ENCODE data around the gene PRKCQ. TPM values are rescaled to one million over a fixed set of nuclear protein-coding genes. Genes with fewer than 3 reads are reported as not detected.

The PRKCQ gene
- polyA plus RNA-seq, 1 donor (not counting 4 experiments of a cell fraction or from before 2014, with no cell fraction given): 7.5 TPM

DNA sequence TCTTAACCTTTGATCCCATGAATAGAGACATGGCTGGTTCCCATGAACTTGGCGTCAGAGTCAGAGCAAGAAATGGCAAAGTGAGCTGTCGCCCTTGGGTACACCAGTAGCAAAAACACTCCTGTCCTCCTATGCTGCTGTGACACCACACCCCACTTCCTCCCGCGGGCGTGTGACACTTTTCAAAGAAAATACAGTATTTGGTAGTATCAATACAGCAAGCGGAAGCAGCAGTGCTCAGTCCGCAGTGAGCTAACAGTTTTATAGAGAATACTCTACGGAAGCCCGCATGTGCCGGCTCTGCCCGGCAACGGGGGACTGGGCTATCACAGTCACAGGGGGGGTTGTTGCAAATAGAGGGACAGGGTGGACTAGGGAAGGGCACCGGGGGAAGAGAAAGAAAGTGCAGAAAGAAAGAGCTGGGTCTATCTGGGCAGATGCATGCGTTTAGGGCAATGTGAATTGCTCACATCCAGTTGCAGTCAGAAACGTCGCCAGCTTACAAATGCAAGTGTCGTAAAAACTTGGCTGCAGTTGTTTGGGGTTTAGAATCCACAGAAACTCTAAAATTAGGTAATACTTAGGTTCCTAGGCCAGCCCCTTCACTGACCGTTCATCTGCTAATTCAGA lies 49.8 kb downstream of the PRKCQ start:
- Histone ChIP-seq H2AFZ (ENCODE audit: control insufficient read depth, low read length) (no peak overlapping the region), H3K27me3 (ENCODE audit: control insufficient read depth, extremely low read depth, insufficient read depth, low read length) (no peaks in the 10 kb centered on the region), H3K27ac (ENCODE audit: control insufficient read depth, insufficient read depth, low read length) (no peak overlapping the region), H4K20me1 (ENCODE audit: control insufficient read depth, extremely low read depth, insufficient read depth, low read length) (no peaks in the 10 kb centered on the region), H3K4me2 (ENCODE audit: control insufficient read depth, extremely low read depth, insufficient read depth, low read depth, low read length) (no peak overlapping the region), H3K4me1 (ENCODE audit: control insufficient read depth, extremely low read depth, insufficient read depth, low read length) (peaks cover 7% of the 10 kb centered on the region), H3K9me1 (ENCODE audit: control insufficient read depth, extremely low read depth, insufficient read depth, low read length) (no peaks in the 10 kb centered on the region), H3K36me3 (ENCODE audit: control insufficient read depth in 2 of 2, extremely low read depth in 1 of 2, insufficient read depth in 2 of 2, low read length in 2 of 2) (no peaks in the 10 kb centered on the region), H3K79me2 (ENCODE audit: control insufficient read depth, insufficient read depth, low read length) (no peaks in the 10 kb centered on the region), H3K4me3 (ENCODE audit: control insufficient read depth in 2 of 3, extremely low read depth in 1 of 3, insufficient read depth in 2 of 3, low read depth in 1 of 3, low read length in 3 of 3) (no peak overlapping the region), H3K9ac (ENCODE audit: control insufficient read depth, extremely low read depth, insufficient read depth, low read length) (no peak overlapping the region), H3K9me3 (ENCODE audit: control insufficient read depth, low read depth, low read length) (no peaks in the 10 kb centered on the region)
- DNase-seq (ENCODE audit: low read depth, low spot score): no peak
- FAIRE-seq: no peak
- dilution Hi-C loops (cut with MboI; ENCODE audit: extremely low pct_ligation_motif_present, low sequenced_read_pairs): no loop called here
- TF ChIP-seq, protein P1, sequence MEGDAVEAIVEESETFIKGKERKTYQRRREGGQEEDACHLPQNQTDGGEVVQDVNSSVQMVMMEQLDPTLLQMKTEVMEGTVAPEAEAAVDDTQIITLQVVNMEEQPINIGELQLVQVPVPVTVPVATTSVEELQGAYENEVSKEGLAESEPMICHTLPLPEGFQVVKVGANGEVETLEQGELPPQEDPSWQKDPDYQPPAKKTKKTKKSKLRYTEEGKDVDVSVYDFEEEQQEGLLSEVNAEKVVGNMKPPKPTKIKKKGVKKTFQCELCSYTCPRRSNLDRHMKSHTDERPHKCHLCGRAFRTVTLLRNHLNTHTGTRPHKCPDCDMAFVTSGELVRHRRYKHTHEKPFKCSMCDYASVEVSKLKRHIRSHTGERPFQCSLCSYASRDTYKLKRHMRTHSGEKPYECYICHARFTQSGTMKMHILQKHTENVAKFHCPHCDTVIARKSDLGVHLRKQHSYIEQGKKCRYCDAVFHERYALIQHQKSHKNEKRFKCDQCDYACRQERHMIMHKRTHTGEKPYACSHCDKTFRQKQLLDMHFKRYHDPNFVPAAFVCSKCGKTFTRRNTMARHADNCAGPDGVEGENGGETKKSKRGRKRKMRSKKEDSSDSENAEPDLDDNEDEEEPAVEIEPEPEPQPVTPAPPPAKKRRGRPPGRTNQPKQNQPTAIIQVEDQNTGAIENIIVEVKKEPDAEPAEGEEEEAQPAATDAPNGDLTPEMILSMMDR (optimal IDR thresholded peaks at IDR 0.05 in 1 of 3, IDR thresholded peaks at IDR 0.05 in 1 of 3, conservative IDR thresholded peaks at IDR 0.05 in 1 of 3; ENCODE audit: extremely low read depth in 1 of 3, insufficient read depth in 2 of 3, low read length in 3 of 3): no peak
- no peak for TF ChIP-seq EZH2 (IDR thresholded peaks at IDR 0.05; ENCODE audit: low read length)

DNA sequence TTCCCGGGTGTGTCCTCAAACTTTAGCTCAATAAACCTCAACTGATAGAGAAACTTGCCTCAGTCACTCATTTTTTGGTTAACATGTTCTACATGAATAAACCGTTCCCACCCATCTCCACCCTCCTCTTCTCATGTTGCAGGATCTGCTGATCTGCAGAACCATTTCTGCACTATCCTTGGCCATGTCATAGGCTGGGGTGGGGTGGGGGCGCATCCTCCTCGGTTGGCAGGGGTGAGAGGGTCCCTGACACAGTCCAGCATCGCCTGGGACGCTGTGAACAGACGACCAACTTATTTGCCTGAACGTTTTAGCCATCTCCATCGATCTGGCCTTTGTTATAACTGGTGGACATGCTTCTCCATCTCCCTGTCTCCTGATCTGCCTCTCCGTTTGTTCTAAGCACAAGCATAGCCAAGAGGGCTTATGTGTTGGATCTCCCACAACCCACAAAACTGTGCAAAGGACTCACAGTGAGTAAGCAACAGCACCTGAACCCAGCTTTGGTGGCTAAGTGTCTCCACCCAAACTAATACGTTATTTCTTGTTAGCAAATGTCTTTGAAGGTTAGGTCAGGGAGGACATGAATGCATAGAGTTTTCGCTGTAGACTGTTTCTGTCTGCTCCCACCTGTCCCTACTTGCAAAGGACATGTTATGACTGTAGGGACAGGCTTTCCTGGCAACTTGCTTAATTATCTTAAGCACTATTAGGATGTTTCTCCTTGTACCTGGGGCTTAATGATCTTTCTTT lies 51.7 kb downstream of the PRKCQ start:
- Histone ChIP-seq H3K36me3 (ENCODE audit: control insufficient read depth in 2 of 2, extremely low read depth in 1 of 2, insufficient read depth in 2 of 2, low read length in 2 of 2) (no peaks in the 10 kb centered on the region), H3K79me2 (ENCODE audit: control insufficient read depth, insufficient read depth, low read length) (no peaks in the 10 kb centered on the region), H3K27ac (ENCODE audit: control insufficient read depth, insufficient read depth, low read length) (no peak overlapping the region), H3K9me3 (ENCODE audit: control insufficient read depth, low read depth, low read length) (no peaks in the 10 kb centered on the region), H3K9ac (ENCODE audit: control insufficient read depth, extremely low read depth, insufficient read depth, low read length) (no peak overlapping the region), H2AFZ (ENCODE audit: control insufficient read depth, low read length) (no peak overlapping the region), H3K9me1 (ENCODE audit: control insufficient read depth, extremely low read depth, insufficient read depth, low read length) (no peaks in the 10 kb centered on the region), H3K4me1 (ENCODE audit: control insufficient read depth, extremely low read depth, insufficient read depth, low read length) (peaks cover 7% of the 10 kb centered on the region), H3K27me3 (ENCODE audit: control insufficient read depth, extremely low read depth, insufficient read depth, low read length) (no peaks in the 10 kb centered on the region), H4K20me1 (ENCODE audit: control insufficient read depth, extremely low read depth, insufficient read depth, low read length) (no peaks in the 10 kb centered on the region), H3K4me3 (ENCODE audit: control insufficient read depth in 2 of 3, extremely low read depth in 1 of 3, insufficient read depth in 2 of 3, low read depth in 1 of 3, low read length in 3 of 3) (no peak overlapping the region), H3K4me2 (ENCODE audit: control insufficient read depth, extremely low read depth, insufficient read depth, low read depth, low read length) (no peak overlapping the region)
- dilution Hi-C loops (cut with MboI; ENCODE audit: extremely low pct_ligation_motif_present, low sequenced_read_pairs): no loop called here
- FAIRE-seq (peak; percentile 34), DNase-seq (ENCODE audit: low read depth, low spot score) (peak; percentile 30)
- TF ChIP-seq, protein P1 (optimal IDR thresholded peaks at IDR 0.05 in 1 of 3, IDR thresholded peaks at IDR 0.05 in 1 of 3, conservative IDR thresholded peaks at IDR 0.05 in 1 of 3; ENCODE audit: extremely low read depth in 1 of 3, insufficient read depth in 2 of 3, low read length in 3 of 3): no peak
- no peak for TF ChIP-seq EZH2 (IDR thresholded peaks at IDR 0.05; ENCODE audit: low read length)

All from keratinocyte (primary cell).